Lower leg skin (tissue), 3 donors: ENCODE measurements around the gene ZNF280D.

Experiments
- POLR2A ChIP-seq, 2 donors: fragments of 450-650 bp; IDR thresholded peaks; one replicate each; pipeline ENCODE4 v1.6.1; 2016 to 2017; ENCODE audit warnings: antibody characterized with exemption in 2 of 2, mild to moderate bottlenecking in 1 of 2, moderate library complexity in 1 of 2
- TF ChIP-seq, protein P1 (sequence below), 3 donors: fragments of 450-650 bp; IDR thresholded peaks; one replicate each; pipeline ENCODE4 v1.5.1; 2016; ENCODE audit warnings: antibody characterized with exemption in 3 of 3, mild to moderate bottlenecking in 3 of 3, moderate library complexity in 2 of 3

DNA sequence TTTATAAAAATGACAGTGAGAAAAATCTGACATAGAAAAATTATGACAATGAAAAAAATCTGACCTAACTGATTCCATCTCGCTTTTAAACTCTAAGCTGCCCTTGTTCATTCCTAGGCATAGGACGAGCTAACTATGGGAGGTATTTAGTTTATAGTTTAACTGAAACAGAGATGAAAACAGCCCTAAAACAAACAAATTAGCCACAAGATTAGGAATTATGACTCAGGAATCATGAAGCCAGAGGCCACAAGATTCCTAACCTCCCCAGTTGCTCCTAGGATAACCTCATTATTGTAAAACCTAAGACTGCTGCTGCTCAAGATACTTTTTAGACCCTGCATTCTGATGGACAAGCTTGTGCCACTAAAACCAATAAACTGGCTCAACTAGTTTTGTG lies 145.6 kb downstream of the ZNF280D start:
- TF ChIP-seq, protein P1, sequence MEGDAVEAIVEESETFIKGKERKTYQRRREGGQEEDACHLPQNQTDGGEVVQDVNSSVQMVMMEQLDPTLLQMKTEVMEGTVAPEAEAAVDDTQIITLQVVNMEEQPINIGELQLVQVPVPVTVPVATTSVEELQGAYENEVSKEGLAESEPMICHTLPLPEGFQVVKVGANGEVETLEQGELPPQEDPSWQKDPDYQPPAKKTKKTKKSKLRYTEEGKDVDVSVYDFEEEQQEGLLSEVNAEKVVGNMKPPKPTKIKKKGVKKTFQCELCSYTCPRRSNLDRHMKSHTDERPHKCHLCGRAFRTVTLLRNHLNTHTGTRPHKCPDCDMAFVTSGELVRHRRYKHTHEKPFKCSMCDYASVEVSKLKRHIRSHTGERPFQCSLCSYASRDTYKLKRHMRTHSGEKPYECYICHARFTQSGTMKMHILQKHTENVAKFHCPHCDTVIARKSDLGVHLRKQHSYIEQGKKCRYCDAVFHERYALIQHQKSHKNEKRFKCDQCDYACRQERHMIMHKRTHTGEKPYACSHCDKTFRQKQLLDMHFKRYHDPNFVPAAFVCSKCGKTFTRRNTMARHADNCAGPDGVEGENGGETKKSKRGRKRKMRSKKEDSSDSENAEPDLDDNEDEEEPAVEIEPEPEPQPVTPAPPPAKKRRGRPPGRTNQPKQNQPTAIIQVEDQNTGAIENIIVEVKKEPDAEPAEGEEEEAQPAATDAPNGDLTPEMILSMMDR (IDR thresholded peaks at IDR 0.05), result no peak
- TF ChIP-seq POLR2A (IDR thresholded peaks at IDR 0.05), result no peak
